HL-60 (cell line): ENCODE results near the gene HRG.

Experiments
- POLR2AphosphoS5 ChIP-seq: IDR thresholded peaks from 2 replicates; pipeline ENCODE4 v1.6.1; 2012; ENCODE audit warnings: low read depth
- TF ChIP-seq, protein P1 (sequence below): IDR thresholded peaks from one replicate; pipeline ENCODE4 v1.5.1; 2011; ENCODE audit warnings: low read length, control low read depth, inconsistent platforms; ENCODE audit not compliant: insufficient read depth
- TF ChIP-seq, protein P2 (sequence below): IDR thresholded peaks from 2 replicates; pipeline ENCODE4 v1.6.1; 2012; ENCODE audit warnings: low read depth; ENCODE audit not compliant: insufficient replicate concordance

DNA sequence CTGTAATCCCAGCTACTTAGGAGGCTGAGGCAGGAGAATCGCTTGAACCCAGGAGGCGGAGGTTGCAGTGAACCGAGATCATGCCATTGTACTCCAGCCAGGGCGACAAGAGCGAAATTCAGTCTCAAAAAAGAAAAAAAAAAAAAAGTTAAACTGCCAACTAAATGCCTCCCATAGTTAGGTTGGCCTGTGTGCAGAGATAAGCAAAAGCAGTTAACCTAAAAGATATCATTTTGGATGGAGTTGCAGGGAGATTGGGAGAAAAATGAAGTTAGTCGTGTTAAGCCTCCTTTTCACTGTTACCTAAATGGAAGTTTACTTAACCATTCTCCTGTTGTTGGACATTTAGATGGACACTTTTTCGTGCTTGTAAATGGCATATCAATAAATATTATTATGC, 37.1 kb upstream of the HRG start:
- TF ChIP-seq, protein P1, sequence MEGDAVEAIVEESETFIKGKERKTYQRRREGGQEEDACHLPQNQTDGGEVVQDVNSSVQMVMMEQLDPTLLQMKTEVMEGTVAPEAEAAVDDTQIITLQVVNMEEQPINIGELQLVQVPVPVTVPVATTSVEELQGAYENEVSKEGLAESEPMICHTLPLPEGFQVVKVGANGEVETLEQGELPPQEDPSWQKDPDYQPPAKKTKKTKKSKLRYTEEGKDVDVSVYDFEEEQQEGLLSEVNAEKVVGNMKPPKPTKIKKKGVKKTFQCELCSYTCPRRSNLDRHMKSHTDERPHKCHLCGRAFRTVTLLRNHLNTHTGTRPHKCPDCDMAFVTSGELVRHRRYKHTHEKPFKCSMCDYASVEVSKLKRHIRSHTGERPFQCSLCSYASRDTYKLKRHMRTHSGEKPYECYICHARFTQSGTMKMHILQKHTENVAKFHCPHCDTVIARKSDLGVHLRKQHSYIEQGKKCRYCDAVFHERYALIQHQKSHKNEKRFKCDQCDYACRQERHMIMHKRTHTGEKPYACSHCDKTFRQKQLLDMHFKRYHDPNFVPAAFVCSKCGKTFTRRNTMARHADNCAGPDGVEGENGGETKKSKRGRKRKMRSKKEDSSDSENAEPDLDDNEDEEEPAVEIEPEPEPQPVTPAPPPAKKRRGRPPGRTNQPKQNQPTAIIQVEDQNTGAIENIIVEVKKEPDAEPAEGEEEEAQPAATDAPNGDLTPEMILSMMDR = no peak
- TF ChIP-seq POLR2AphosphoS5 = no peak
- TF ChIP-seq, protein P2, sequence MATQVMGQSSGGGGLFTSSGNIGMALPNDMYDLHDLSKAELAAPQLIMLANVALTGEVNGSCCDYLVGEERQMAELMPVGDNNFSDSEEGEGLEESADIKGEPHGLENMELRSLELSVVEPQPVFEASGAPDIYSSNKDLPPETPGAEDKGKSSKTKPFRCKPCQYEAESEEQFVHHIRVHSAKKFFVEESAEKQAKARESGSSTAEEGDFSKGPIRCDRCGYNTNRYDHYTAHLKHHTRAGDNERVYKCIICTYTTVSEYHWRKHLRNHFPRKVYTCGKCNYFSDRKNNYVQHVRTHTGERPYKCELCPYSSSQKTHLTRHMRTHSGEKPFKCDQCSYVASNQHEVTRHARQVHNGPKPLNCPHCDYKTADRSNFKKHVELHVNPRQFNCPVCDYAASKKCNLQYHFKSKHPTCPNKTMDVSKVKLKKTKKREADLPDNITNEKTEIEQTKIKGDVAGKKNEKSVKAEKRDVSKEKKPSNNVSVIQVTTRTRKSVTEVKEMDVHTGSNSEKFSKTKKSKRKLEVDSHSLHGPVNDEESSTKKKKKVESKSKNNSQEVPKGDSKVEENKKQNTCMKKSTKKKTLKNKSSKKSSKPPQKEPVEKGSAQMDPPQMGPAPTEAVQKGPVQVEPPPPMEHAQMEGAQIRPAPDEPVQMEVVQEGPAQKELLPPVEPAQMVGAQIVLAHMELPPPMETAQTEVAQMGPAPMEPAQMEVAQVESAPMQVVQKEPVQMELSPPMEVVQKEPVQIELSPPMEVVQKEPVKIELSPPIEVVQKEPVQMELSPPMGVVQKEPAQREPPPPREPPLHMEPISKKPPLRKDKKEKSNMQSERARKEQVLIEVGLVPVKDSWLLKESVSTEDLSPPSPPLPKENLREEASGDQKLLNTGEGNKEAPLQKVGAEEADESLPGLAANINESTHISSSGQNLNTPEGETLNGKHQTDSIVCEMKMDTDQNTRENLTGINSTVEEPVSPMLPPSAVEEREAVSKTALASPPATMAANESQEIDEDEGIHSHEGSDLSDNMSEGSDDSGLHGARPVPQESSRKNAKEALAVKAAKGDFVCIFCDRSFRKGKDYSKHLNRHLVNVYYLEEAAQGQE = no peak
